K562 (cell line): ENCODE measurements around the gene FAM174B. TPM values are rescaled to one million over a fixed set of nuclear protein-coding genes. Genes with fewer than 3 reads are reported as not detected.

Experiments used
- ATAC-seq: fragments of 200-7000 bp; cut with Tn5 transposase; 3 replicates; pipeline ENCODE4 v1.9.1; 2020; ENCODE audit warnings: moderate library complexity
- BruUV-seq: library from RNA; stranded (reverse); fragments of 400-500 nt; replicated peaks from 2 replicates; lab custom pipeline; 2021; lab: Mats Ljungman, UMichigan
- CTCF ChIA-PET: fragments of 300-600 bp; formaldehyde crosslinking; extraction: SDS; loops from one replicate; lab custom pipeline; 2021; ENCODE audit warnings: low intra/inter-chr PET ratio; lab: Yijun Ruan, JAX
- POLR2A ChIA-PET: fragments of 300-600, 350-650 bp; sonication (Branson Sonifier 250); formaldehyde crosslinking; extraction: SDS; loops from one replicate; lab custom pipeline; 2021; ENCODE audit warnings: antibody characterized with exemption, inconsistent platforms; lab: Yijun Ruan, JAX
- DNase-seq, 4 experiments: peaks; one replicate each; pipeline versions ENCODE4 v3.0.0 to v3.0.0-alpha.2; 2011 to 2018; ENCODE audit warnings: low spot score in 3 of 4, mixed read lengths in 3 of 4; ENCODE audit errors: extremely low read depth in 1 of 4
- FAIRE-seq: peaks from 2 replicates; lab custom pipeline; 2011; peaks lifted over from hg19 to GRCh38; lab: Jason Lieb, UNC
- H2AFZ ChIP-seq: 2 replicates; pipeline ENCODE4 v1.6.0; 2011; ENCODE audit warnings: low read depth, low read length, control low read depth, inconsistent platforms
- H3K27ac ChIP-seq: fragments of 200-600 bp; 3 replicates; pipeline ENCODE4 v1.8.0; 2011; ENCODE audit warnings: low read depth, mild to moderate bottlenecking, control low read depth, inconsistent platforms, low read length, moderate library complexity, mixed read lengths; ENCODE audit errors: extremely low read depth
- H3K27me3 ChIP-seq, 2 experiments: fragments of 300-600 bp in 1 of 2; 2 replicates in 1 of 2; 3 replicates in 1 of 2; pipeline versions ENCODE4 v1.6.0 to v1.8.0; 2011; ENCODE audit warnings: inconsistent platforms in 2 of 2, low read length in 2 of 2, mild to moderate bottlenecking in 1 of 2, mixed read lengths in 1 of 2, moderate library complexity in 1 of 2; ENCODE audit not compliant: control insufficient read depth in 2 of 2, insufficient read depth in 2 of 2
- H3K36me3 ChIP-seq: fragments of 300-600 bp; 3 replicates; pipeline ENCODE4 v1.8.0; 2011; ENCODE audit warnings: mild to moderate bottlenecking, low read length, inconsistent platforms; ENCODE audit not compliant: control insufficient read depth, insufficient read depth
- H3K4me1 ChIP-seq, 2 experiments: fragments of 200-600 bp in 1 of 2; replicated peaks in 1 of 2; 2 replicates in 1 of 2; 3 replicates in 1 of 2; pipeline versions ENCODE4 v1.5.1 to v1.8.0; 2011; ENCODE audit warnings: inconsistent platforms in 2 of 2, low read length in 2 of 2, mild to moderate bottlenecking in 1 of 2, mixed read lengths in 1 of 2, moderate library complexity in 1 of 2; ENCODE audit not compliant: control insufficient read depth in 2 of 2, insufficient read depth in 2 of 2
- H3K4me2 ChIP-seq: 2 replicates; pipeline ENCODE4 v1.6.1; 2011; ENCODE audit warnings: low read length, control low read depth, inconsistent platforms, mixed read lengths; ENCODE audit not compliant: insufficient read depth
- H3K4me3 ChIP-seq: fragments of 200-600 bp; sonication (generic), shearing (Covaris generic); 2 replicates; pipeline ENCODE4 v1.5.1; 2016; ENCODE audit warnings: control low read depth, inconsistent platforms
- H3K79me2 ChIP-seq: fragments of 200-600 bp; 3 replicates; pipeline ENCODE4 v1.8.0; 2011; ENCODE audit warnings: low read length, inconsistent platforms; ENCODE audit not compliant: control insufficient read depth, insufficient read depth
- H3K9ac ChIP-seq, 2 experiments: 2 replicates each; pipeline versions ENCODE4 v1.6.0 to v1.6.1; 2011; ENCODE audit warnings: low read depth in 2 of 2, low read length in 2 of 2, control low read depth in 1 of 2, inconsistent platforms in 1 of 2, mild to moderate bottlenecking in 1 of 2, mixed read lengths in 1 of 2; ENCODE audit not compliant: insufficient read depth in 1 of 2
- H3K9me1 ChIP-seq: one replicate; pipeline ENCODE4 v1.6.0; 2011; ENCODE audit warnings: inconsistent platforms, mild to moderate bottlenecking, low read length, moderate library complexity; ENCODE audit not compliant: control insufficient read depth, insufficient read depth
- H3K9me3 ChIP-seq: replicated peaks from 2 replicates; pipeline ENCODE4 v1.5.1; 2011; ENCODE audit warnings: low read depth, low read length, inconsistent platforms; ENCODE audit not compliant: control insufficient read depth, insufficient read depth
- H4K20me1 ChIP-seq: replicated peaks from 2 replicates; pipeline ENCODE4 v1.6.1; 2011; ENCODE audit warnings: low read length, inconsistent platforms, mixed read lengths; ENCODE audit not compliant: control insufficient read depth, insufficient read depth
- ARID1B ChIP-seq: fragments of 450-650 bp; IDR thresholded peaks from 2 replicates; pipeline ENCODE4 v1.6.1; 2016; ENCODE audit warnings: antibody characterized with exemption, mild to moderate bottlenecking, inconsistent platforms
- ARID2 ChIP-seq: fragments of 450-650 bp; IDR thresholded peaks from 2 replicates; pipeline ENCODE4 v1.6.1; 2017; ENCODE audit warnings: antibody characterized with exemption, mild to moderate bottlenecking
- CCAR2 ChIP-seq: fragments of 200-400 bp; formaldehyde crosslinking; IDR thresholded peaks from 2 replicates; pipeline ENCODE4 v1.6.1; 2017; ENCODE audit warnings: mild to moderate bottlenecking, low read depth, low read length
- FUS ChIP-seq: fragments of 200-400 bp; formaldehyde crosslinking; optimal IDR thresholded peaks from 2 replicates; pipeline ENCODE3; 2017; ENCODE audit warnings: low read depth, low read length
- KAT7 ChIP-seq: sonication (generic); formaldehyde crosslinking; IDR thresholded peaks from 2 replicates; pipeline ENCODE4 v1.8.0; 2022; ENCODE audit warnings: missing genetic modification reagents, mild to moderate bottlenecking, borderline replicate concordance
- KDM4B ChIP-seq, 2 experiments: fragments of 450-650 bp in 1 of 2; sonication (generic) in 1 of 2; IDR thresholded peaks; 2 replicates each; pipeline ENCODE4 v1.6.1; 2016 to 2017; ENCODE audit warnings: borderline replicate concordance in 2 of 2, antibody characterized with exemption in 1 of 2, low read depth in 1 of 2, mild to moderate bottlenecking in 1 of 2
- SIX5 ChIP-seq, 2 experiments: IDR thresholded peaks; 2 replicates each; pipeline ENCODE4 v1.6.1; 2011; ENCODE audit warnings: low read length in 2 of 2, borderline replicate concordance in 1 of 2, low read depth in 1 of 2, mild to moderate bottlenecking in 1 of 2, moderate library complexity in 1 of 2; ENCODE audit not compliant: insufficient read depth in 1 of 2
- SMAD2 ChIP-seq: fragments of 150-350 bp; IDR thresholded peaks from 2 replicates; pipeline ENCODE4 v1.6.1; 2014; ENCODE audit warnings: low read depth, mild to moderate bottlenecking, low read length
- TAL1 ChIP-seq: fragments of 450-650 bp; IDR thresholded peaks from 2 replicates; pipeline ENCODE4 v1.6.1; 2016; ENCODE audit warnings: mild to moderate bottlenecking
- ZNF12 ChIP-seq: sonication (generic); formaldehyde crosslinking; IDR thresholded peaks from 2 replicates; pipeline ENCODE4 v1.4.0; 2020; ENCODE audit warnings: mild to moderate bottlenecking, missing genetic modification reagents
- ZNF184 ChIP-seq: sonication (generic); formaldehyde crosslinking; IDR thresholded peaks from 2 replicates; pipeline ENCODE4 v1.5.0; 2020; ENCODE audit warnings: missing genetic modification reagents
- ZNF24 ChIP-seq: fragments of 450-650 bp; IDR thresholded peaks from 2 replicates; pipeline ENCODE4 v1.6.1; 2016
- WGBS: fragments of 100-300 bp; shearing (Covaris generic); methylation state at CpG from one replicate; pipeline ENCODE4 v1.1.6; 2016; ENCODE audit warnings: low coverage, mixed read lengths; ENCODE audit not compliant: insufficient coverage; ENCODE audit errors: missing lambda C conversion rate; 5-methylcytosine and 5-hydroxymethylcytosine counted together
- in situ Hi-C: fragments of 300-500 bp; cut with MboI; formaldehyde crosslinking; loops from 4 replicates; pipeline ENCODE4 v1.15.0; 2018; ENCODE audit warnings: inconsistent platforms, mixed read lengths
- intact Hi-C: fragments of 100-400 bp; cut with micrococcal nuclease; formaldehyde crosslinking; loops from 2 replicates; pipeline ENCODE4 v1.14.2; 2022
- polyA plus RNA-seq, 8 experiments: library from polyadenylated mRNA; depleted of rRNA in 4 of 8; stranded (reverse) in 5 of 8; unstranded in 3 of 8; fragments of >200 nt; fragmentation: Nextera tagmentation in 2 of 8; fragmentation: Illumina TruSeq in 1 of 8; extraction: Ambion mirVana in 2 of 8; extraction: Trizol in 1 of 8; gene quantifications; 2 replicates each; pipeline versions ENCODE4 v1.2.1 to v1.2.3, GENCODE V29; 2011 to 2014; ENCODE audit warnings: inconsistent platforms in 1 of 8, missing spikeins in 1 of 8
- total RNA-seq, 7 experiments: library from RNA; depleted of rRNA in 6 of 7; stranded (reverse); fragments of >200 nt in 6 of 7; fragmentation: Illumina TruSeq in 2 of 7; extraction: Trizol in 2 of 7; gene quantifications; 2 replicates each; pipeline versions ENCODE4 v1.2.1 to v1.2.3, GENCODE V29; 2011 to 2021; ENCODE audit warnings: low replicate concordance in 1 of 7
- TF ChIP-seq, protein P1 (sequence below): IDR thresholded peaks from 3 replicates; pipeline ENCODE4 v1.6.1; 2011; ENCODE audit warnings: borderline replicate concordance, mild to moderate bottlenecking; ENCODE audit not compliant: insufficient read length, insufficient read depth

The FAM174B gene
- total and polyA plus RNA-seq, 9 of the 15 experiments (the other 6 are each of a cell fraction or from before 2014, with no cell fraction given) = 0.39 to 2.7 (median 1.9) TPM; not detected in 1

DNA sequence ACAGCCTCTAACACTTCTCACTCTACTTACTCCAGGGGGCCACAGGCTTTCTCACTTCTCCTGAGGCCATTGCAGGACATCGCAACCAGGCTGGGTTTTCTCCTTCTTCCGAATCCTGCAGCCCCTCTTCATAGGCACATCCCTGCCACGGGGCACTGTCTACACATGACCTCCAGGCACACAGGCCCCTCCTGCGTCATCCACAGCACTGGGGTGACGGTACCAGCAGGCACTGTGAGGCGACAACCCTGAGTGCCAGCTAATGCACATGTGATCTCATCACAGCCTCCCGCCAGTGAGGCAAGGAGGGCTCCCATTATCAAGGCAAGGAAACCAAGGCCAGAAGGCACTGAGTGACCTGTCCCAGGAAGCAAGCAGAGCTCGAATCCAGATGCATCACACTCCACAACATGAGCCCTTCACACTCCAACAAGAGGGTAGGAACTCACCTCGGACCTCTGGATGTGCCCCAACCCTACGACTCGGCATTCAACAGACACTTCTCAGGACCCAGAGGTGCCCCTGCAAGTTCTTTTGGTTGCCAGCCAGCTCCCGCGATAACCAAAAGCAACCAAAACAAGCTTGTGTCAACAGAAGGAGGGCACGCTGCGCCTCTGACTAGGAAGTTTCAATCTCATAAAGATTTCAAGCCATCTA, 16.7 kb downstream of the FAM174B start:
- no peaks in the 10 kb centered on the region for H3K36me3 ChIP-seq
- in situ Hi-C loops = no loop called here
- ChIA-PET CTCF (no interaction called here), POLR2A (interaction anchor here (1.1 kb wide), 2 partner anchors 13 to 33 kb away, joined by 3 to 4 read pairs; no protein-coding TSS in a partner anchor)
- no peaks in the 10 kb centered on the region for H3K9me3 ChIP-seq
- intact Hi-C loops = no loop called here
- no peak overlapping the region for H3K9ac ChIP-seq
- no peaks in the 10 kb centered on the region for H3K9me1 ChIP-seq
- DNase-seq (no peak), ATAC-seq (no peak), FAIRE-seq (no peak)
- H4K20me1 ChIP-seq = no peaks in the 10 kb centered on the region
- 10% methylated on average over 14 of the region's 15 CpGs for WGBS
- no peak overlapping the region for H3K27ac ChIP-seq
- H3K4me1 ChIP-seq = peaks cover 4% of the 10 kb centered on the region in 2 experiments; a peak in 3 of 5 replicates
- H3K27me3 ChIP-seq = peaks cover 7 to 43% of the 10 kb centered on the region in 2 experiments; a peak in 4 of 5 replicates
- H3K79me2 ChIP-seq = no peaks in the 10 kb centered on the region
- H3K4me2 ChIP-seq = no peak overlapping the region
- peak overlapping the region; percentile 36; the same call in 1 of the 2 replicates for H2AFZ ChIP-seq
- H3K4me3 ChIP-seq = no peak overlapping the region
- BruUV-seq = no TSS peak
- TF ChIP-seq SMAD2 = no peak
- no peak for TF ChIP-seq ZNF12 (CRISPR knock-in tag)
- TF ChIP-seq ARID2 = no peak
- TF ChIP-seq KDM4B (IDR thresholded peaks at IDR 0.05; ENCODE audit: borderline replicate concordance in 2 of 2, low read depth in 1 of 2) = no peak
- no peak for TF ChIP-seq ZNF24
- TF ChIP-seq ZNF184 (CRISPR knock-in tag) = no peak
- no peak for TF ChIP-seq FUS
- no peak for TF ChIP-seq ARID1B
- TF ChIP-seq, protein P1, sequence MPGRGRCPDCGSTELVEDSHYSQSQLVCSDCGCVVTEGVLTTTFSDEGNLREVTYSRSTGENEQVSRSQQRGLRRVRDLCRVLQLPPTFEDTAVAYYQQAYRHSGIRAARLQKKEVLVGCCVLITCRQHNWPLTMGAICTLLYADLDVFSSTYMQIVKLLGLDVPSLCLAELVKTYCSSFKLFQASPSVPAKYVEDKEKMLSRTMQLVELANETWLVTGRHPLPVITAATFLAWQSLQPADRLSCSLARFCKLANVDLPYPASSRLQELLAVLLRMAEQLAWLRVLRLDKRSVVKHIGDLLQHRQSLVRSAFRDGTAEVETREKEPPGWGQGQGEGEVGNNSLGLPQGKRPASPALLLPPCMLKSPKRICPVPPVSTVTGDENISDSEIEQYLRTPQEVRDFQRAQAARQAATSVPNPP = no peak
- TF ChIP-seq SIX5 (IDR thresholded peaks at IDR 0.05; ENCODE audit: borderline replicate concordance in 1 of 2, insufficient read depth in 1 of 2, low read depth in 1 of 2, low read length in 2 of 2) = no peak
- no peak for TF ChIP-seq CCAR2
- TF ChIP-seq TAL1 = no peak
- TF ChIP-seq KAT7 (CRISPR knock-in tag) = no peak
